ENCODE measurements around the gene BBOX1.

The BBOX1 gene

DNA sequence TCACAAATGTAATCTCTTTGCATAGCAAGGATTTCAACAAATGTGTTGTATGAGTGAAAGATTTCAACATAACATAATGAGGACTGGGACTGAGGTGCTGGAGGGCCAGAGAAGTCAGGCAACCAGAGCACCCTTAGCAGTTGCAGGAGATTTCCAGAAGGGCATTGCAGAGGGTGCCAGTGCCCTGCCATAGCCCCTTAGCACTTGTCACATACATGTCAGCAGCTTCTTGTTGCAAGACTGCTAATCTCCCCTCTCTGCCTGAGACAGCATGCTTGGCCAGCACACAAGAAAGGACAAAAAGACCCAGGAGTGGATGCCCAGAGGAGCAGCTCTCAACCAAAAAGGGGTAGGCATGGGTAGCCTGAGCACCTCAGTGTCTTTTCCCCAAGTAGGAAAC is 43.2 kb downstream of the BBOX1 start:
- TF ChIP-seq HDGF (IDR thresholded peaks at IDR 0.05; ENCODE audit: borderline replicate concordance) = no peak
- no peak for TF ChIP-seq SP1 (IDR thresholded peaks at IDR 0.05)
- TF ChIP-seq, protein P1, sequence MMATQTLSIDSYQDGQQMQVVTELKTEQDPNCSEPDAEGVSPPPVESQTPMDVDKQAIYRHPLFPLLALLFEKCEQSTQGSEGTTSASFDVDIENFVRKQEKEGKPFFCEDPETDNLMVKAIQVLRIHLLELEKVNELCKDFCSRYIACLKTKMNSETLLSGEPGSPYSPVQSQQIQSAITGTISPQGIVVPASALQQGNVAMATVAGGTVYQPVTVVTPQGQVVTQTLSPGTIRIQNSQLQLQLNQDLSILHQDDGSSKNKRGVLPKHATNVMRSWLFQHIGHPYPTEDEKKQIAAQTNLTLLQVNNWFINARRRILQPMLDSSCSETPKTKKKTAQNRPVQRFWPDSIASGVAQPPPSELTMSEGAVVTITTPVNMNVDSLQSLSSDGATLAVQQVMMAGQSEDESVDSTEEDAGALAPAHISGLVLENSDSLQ (IDR thresholded peaks at IDR 0.05) = no peak
- no peak for TF ChIP-seq L3MBTL2 (conservative IDR thresholded peaks at IDR 0.05)
- no peak for TF ChIP-seq ARNT (IDR thresholded peaks at IDR 0.05)
- no peak for TF ChIP-seq BHLHE40 (IDR thresholded peaks at IDR 0.05; ENCODE audit: borderline replicate concordance)
- no peak for TF ChIP-seq ELF4 (IDR thresholded peaks at IDR 0.05)
- TF ChIP-seq SUZ12 (IDR thresholded peaks at IDR 0.05) = no peak
- no peak for TF ChIP-seq FOXK2 (IDR thresholded peaks at IDR 0.05)
- TF ChIP-seq FOXA1 (IDR thresholded peaks at IDR 0.05) = no peak
- no peak for TF ChIP-seq LEF1 (IDR thresholded peaks at IDR 0.05; ENCODE audit: borderline replicate concordance)
- no peak for TF ChIP-seq FOXM1 (IDR thresholded peaks at IDR 0.05; ENCODE audit: borderline replicate concordance)
- ChIA-PET CTCF (no interaction called here), POLR2A (no interaction called here)
- DNase-seq (ENCODE audit: extremely low spot score) = no peak

GRCh38 chr11:27084518-27084917 is 43.9 kb downstream of the BBOX1 start:
- ChIA-PET CTCF (no interaction called here), POLR2A (no interaction called here)
- no peak for DNase-seq (ENCODE audit: extremely low spot score)
- TF ChIP-seq NFRKB (IDR thresholded peaks at IDR 0.05) (no peak), L3MBTL2 (conservative IDR thresholded peaks at IDR 0.05) (peak; percentile 47; the same call in 1 of the 2 replicates)

GRCh38 chr11:27085111-27085510 is 44.5 kb downstream of the BBOX1 start:
- CTCF ChIA-PET = no interaction called here

DNA sequence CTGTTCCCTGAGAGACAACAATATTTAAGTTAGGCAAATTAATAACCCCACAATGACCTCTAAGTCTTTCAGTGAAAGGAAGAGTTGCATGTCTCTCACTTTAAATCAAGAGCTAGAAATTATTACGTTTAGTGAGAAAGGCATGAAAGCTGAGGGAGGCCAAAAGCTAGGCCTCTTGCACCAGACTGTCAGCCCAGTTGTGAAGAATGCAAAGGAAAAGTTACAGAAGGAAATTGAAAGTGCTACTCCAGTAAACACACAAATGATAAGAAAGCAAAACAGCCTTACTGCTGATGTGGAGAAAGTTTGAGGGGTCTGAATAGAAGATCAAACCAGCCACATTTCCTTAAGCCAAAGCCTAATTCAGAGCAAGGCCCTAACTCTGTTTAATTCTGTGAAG is 45.0 kb downstream of the BBOX1 start:
- DNase-seq (ENCODE audit: extremely low spot score) = no peak
- TF ChIP-seq HDGF (IDR thresholded peaks at IDR 0.05; ENCODE audit: borderline replicate concordance) (no peak), FOXM1 (IDR thresholded peaks at IDR 0.05; ENCODE audit: borderline replicate concordance) (no peak), CTBP1 (IDR thresholded peaks at IDR 0.05; ENCODE audit: borderline replicate concordance) (no peak), FOXA1 (IDR thresholded peaks at IDR 0.05) (no peak)
- CTCF ChIA-PET = interaction anchor here (0.7 to 1.1 kb wide), 2 partner anchors 24 to 44 kb away, joined by 3 to 5 read pairs; no protein-coding TSS in a partner anchor
- POLR2A ChIA-PET = interaction anchor here (0.5 kb wide), 1 partner anchor 332 kb away, joined by 3 read pairs; no protein-coding TSS in a partner anchor

More at GRCh38 chr11:27085111-27085510, 44.5 kb downstream of the BBOX1 start:
- POLR2A ChIA-PET = no interaction called here
- TF ChIP-seq FOXA1 (IDR thresholded peaks at IDR 0.05) (no peak), NFRKB (IDR thresholded peaks at IDR 0.05) (no peak), SUZ12 (IDR thresholded peaks at IDR 0.05) (no peak), TARDBP (IDR thresholded peaks at IDR 0.05) (no peak), L3MBTL2 (conservative IDR thresholded peaks at IDR 0.05) (no peak), ZNF384 (IDR thresholded peaks at IDR 0.05) (no peak), HDGF (IDR thresholded peaks at IDR 0.05; ENCODE audit: borderline replicate concordance) (no peak), SP1 (IDR thresholded peaks at IDR 0.05) (no peak), FOXM1 (IDR thresholded peaks at IDR 0.05; ENCODE audit: borderline replicate concordance) (no peak), LEF1 (IDR thresholded peaks at IDR 0.05; ENCODE audit: borderline replicate concordance) (no peak), BHLHE40 (IDR thresholded peaks at IDR 0.05; ENCODE audit: borderline replicate concordance) (no peak), FOXK2 (IDR thresholded peaks at IDR 0.05) (no peak), CTBP1 (IDR thresholded peaks at IDR 0.05; ENCODE audit: borderline replicate concordance) (no peak), ELF4 (IDR thresholded peaks at IDR 0.05) (no peak), ARNT (IDR thresholded peaks at IDR 0.05) (no peak)
- TF ChIP-seq, protein P1 (IDR thresholded peaks at IDR 0.05) = no peak
- DNase-seq (ENCODE audit: extremely low spot score) = no peak

- TF ChIP-seq FOXM1 (IDR thresholded peaks at IDR 0.05; ENCODE audit: borderline replicate concordance) (no peak), ZNF384 (IDR thresholded peaks at IDR 0.05) (no peak), FOXA1 (IDR thresholded peaks at IDR 0.05) (no peak), FOXK2 (IDR thresholded peaks at IDR 0.05) (no peak), BHLHE40 (IDR thresholded peaks at IDR 0.05; ENCODE audit: borderline replicate concordance) (no peak)
- TF ChIP-seq, protein P1 (IDR thresholded peaks at IDR 0.05) = no peak
- no peak for DNase-seq (ENCODE audit: extremely low spot score)
- ChIA-PET CTCF (no interaction called here), POLR2A (no interaction called here)
Measured at GRCh38 chr11:27087432-27087831, 46.8 kb downstream of the BBOX1 start.

GRCh38 chr11:27088353-27088752 is 47.7 kb downstream of the BBOX1 start:
- ChIA-PET POLR2A (no interaction called here), CTCF (no interaction called here)
- no peak for DNase-seq (ENCODE audit: extremely low spot score)
- TF ChIP-seq ELF4 (IDR thresholded peaks at IDR 0.05) = no peak
- TF ChIP-seq FOXA1 (IDR thresholded peaks at IDR 0.05) = no peak
- TF ChIP-seq LEF1 (IDR thresholded peaks at IDR 0.05; ENCODE audit: borderline replicate concordance) = no peak
- TF ChIP-seq TARDBP (IDR thresholded peaks at IDR 0.05) = no peak
- no peak for TF ChIP-seq BHLHE40 (IDR thresholded peaks at IDR 0.05; ENCODE audit: borderline replicate concordance)
- TF ChIP-seq FOXK2 (IDR thresholded peaks at IDR 0.05) = no peak
- TF ChIP-seq SP1 (IDR thresholded peaks at IDR 0.05) = no peak
- no peak for TF ChIP-seq SUZ12 (IDR thresholded peaks at IDR 0.05)
- no peak for TF ChIP-seq ARNT (IDR thresholded peaks at IDR 0.05)
- TF ChIP-seq, protein P1 (IDR thresholded peaks at IDR 0.05) = no peak
- no peak for TF ChIP-seq L3MBTL2 (conservative IDR thresholded peaks at IDR 0.05)
- no peak for TF ChIP-seq CTBP1 (IDR thresholded peaks at IDR 0.05; ENCODE audit: borderline replicate concordance)
- no peak for TF ChIP-seq ZNF384 (IDR thresholded peaks at IDR 0.05)
- no peak for TF ChIP-seq HDGF (IDR thresholded peaks at IDR 0.05; ENCODE audit: borderline replicate concordance)
- no peak for TF ChIP-seq NFRKB (IDR thresholded peaks at IDR 0.05)
- no peak for TF ChIP-seq FOXM1 (IDR thresholded peaks at IDR 0.05; ENCODE audit: borderline replicate concordance)

Data from HEK293T (cell line).